NB4 (cell line): ENCODE results near the gene LSM7.

Experiments used
- DNase-seq: peaks from one replicate; pipeline ENCODE4 v3.0.0; 2010; ENCODE audit warnings: low read depth
- H3K4me3 ChIP-seq: one replicate; pipeline ENCODE4 v1.5.1; 2011; ENCODE audit warnings: mild to moderate bottlenecking, low read depth, low read length, moderate library complexity
- CTCF ChIP-seq: IDR thresholded peaks from one replicate; pipeline ENCODE4 v1.5.1; 2012; ENCODE audit warnings: low read depth, low read length
- MAX ChIP-seq: IDR thresholded peaks from 2 replicates; pipeline ENCODE4 v1.6.1; 2011; ENCODE audit warnings: low read depth, low read length
- MYC ChIP-seq: IDR thresholded peaks from 2 replicates; pipeline ENCODE4 v1.6.1; 2011; ENCODE audit warnings: low read depth, low read length
- POLR2A ChIP-seq: IDR thresholded peaks from 2 replicates; pipeline ENCODE4 v1.6.1; 2011; ENCODE audit warnings: mild to moderate bottlenecking; ENCODE audit not compliant: insufficient read length; ENCODE audit errors: extremely low read depth

The LSM7 gene

GRCh38 chr19:2308114-2308556 is 20.3 kb downstream of the LSM7 start, which contains the start of gene LINGO3:
LINGO3 (minus strand) TSS chr19:2308154; CDS start chr19:2291776, 16,378 bp downstream.
- no peak within 1 kb of the TSS for H3K4me3 ChIP-seq
- TF ChIP-seq MAX: no peak
- no peak for TF ChIP-seq MYC
- TF ChIP-seq CTCF: no peak
- DNase-seq: no peak

GRCh38 chr19:2307518-2308012 is 20.8 kb downstream of the LSM7 start:
- TF ChIP-seq CTCF (no peak), POLR2A (no peak), MYC (no peak), MAX (no peak)
- no peak for DNase-seq
- H3K4me3 ChIP-seq: no peak overlapping the region

- TF ChIP-seq CTCF: no peak
- TF ChIP-seq POLR2A: no peak
- no peak for TF ChIP-seq MAX
- TF ChIP-seq MYC: no peak
- no peak overlapping the region for H3K4me3 ChIP-seq
- no peak for DNase-seq
Observed at GRCh38 chr19:2306971-2307370, 21.4 kb downstream of the LSM7 start.

- TF ChIP-seq MYC: no peak
- TF ChIP-seq MAX: no peak
- TF ChIP-seq POLR2A: no peak
- no peak for TF ChIP-seq CTCF
- H3K4me3 ChIP-seq: no peak overlapping the region
- DNase-seq: no peak
Observed at GRCh38 chr19:2306281-2306806, 22.0 kb downstream of the LSM7 start.

- TF ChIP-seq CTCF (no peak), MAX (no peak), MYC (no peak), POLR2A (no peak)
- no peak overlapping the region for H3K4me3 ChIP-seq
- DNase-seq: no peak
Observed at GRCh38 chr19:2305452-2306280, 22.7 kb downstream of the LSM7 start.
